ENCODE measurements around the gene NOSTRIN.
"Not testable (repeated sequence)": the region's sequence is repeated elsewhere in the genome, so short reads cannot be mapped to it uniquely, and the experiment has no call there.

Gene NOSTRIN

GRCh38 chr2:168850846-168851245 is 48.4 kb downstream of the NOSTRIN start:
- Histone ChIP-seq H3K27me3 (ENCODE audit: control insufficient read depth, insufficient read depth, low read length) (no peaks in the 10 kb centered on the region), H3K4me1 (ENCODE audit: control insufficient read depth, insufficient read depth, low read length) (no peaks in the 10 kb centered on the region), H3K4me3 (ENCODE audit: low read depth, low read length) (no peak overlapping the region), H3K9me3 (ENCODE audit: control insufficient read depth, insufficient read depth, low read length) (no peaks in the 10 kb centered on the region), H3K27ac (ENCODE audit: low read depth, low read length) (no peak overlapping the region), H3K36me3 (ENCODE audit: control insufficient read depth, insufficient read depth, low read length) (no peaks in the 10 kb centered on the region), H3K9ac (ENCODE audit: low read depth, low read length) (no peak overlapping the region)

- no peak overlapping the region for H3K4me3 ChIP-seq (ENCODE audit: low read depth, low read length)
- no peak overlapping the region for H3K27ac ChIP-seq (ENCODE audit: low read depth, low read length)
- 0 out of 2 replicates have a peak, but pooled peaks cover 4% of the 10 kb centered on the region for H3K4me1 ChIP-seq (ENCODE audit: control insufficient read depth, insufficient read depth, low read length)
- no peaks in the 10 kb centered on the region for H3K9me3 ChIP-seq (ENCODE audit: control insufficient read depth, insufficient read depth, low read length)
- H3K9ac ChIP-seq (ENCODE audit: low read depth, low read length), result no peak overlapping the region
- no peaks in the 10 kb centered on the region for H3K27me3 ChIP-seq (ENCODE audit: control insufficient read depth, insufficient read depth, low read length)
- H3K36me3 ChIP-seq (ENCODE audit: control insufficient read depth, insufficient read depth, low read length), result no peaks in the 10 kb centered on the region
Measured at GRCh38 chr2:168851674-168852320, 49.4 kb downstream of the NOSTRIN start.

- H3K27ac ChIP-seq (ENCODE audit: low read depth, low read length), result no peak overlapping the region
- H3K36me3 ChIP-seq (ENCODE audit: control insufficient read depth, insufficient read depth, low read length), result no peaks in the 10 kb centered on the region
- H3K4me1 ChIP-seq (ENCODE audit: control insufficient read depth, insufficient read depth, low read length), result 0 out of 2 replicates have a peak, but pooled peaks cover 8% of the 10 kb centered on the region
- H3K9ac ChIP-seq (ENCODE audit: low read depth, low read length), result no peak overlapping the region
- no peaks in the 10 kb centered on the region for H3K9me3 ChIP-seq (ENCODE audit: control insufficient read depth, insufficient read depth, low read length)
- no peak overlapping the region for H3K4me3 ChIP-seq (ENCODE audit: low read depth, low read length)
- H3K27me3 ChIP-seq (ENCODE audit: control insufficient read depth, insufficient read depth, low read length), result no peaks in the 10 kb centered on the region
Measured at GRCh38 chr2:168852481-168852880, 50.0 kb downstream of the NOSTRIN start.

GRCh38 chr2:168853471-168853870 is 51.0 kb downstream of the NOSTRIN start:
- Histone ChIP-seq H3K4me1 (ENCODE audit: control insufficient read depth, insufficient read depth, low read length) (0 out of 2 replicates have a peak, but pooled peaks cover 8% of the 10 kb centered on the region), H3K9me3 (ENCODE audit: control insufficient read depth, insufficient read depth, low read length) (no peaks in the 10 kb centered on the region), H3K36me3 (ENCODE audit: control insufficient read depth, insufficient read depth, low read length) (no peaks in the 10 kb centered on the region), H3K9ac (ENCODE audit: low read depth, low read length) (no peak overlapping the region), H3K27me3 (ENCODE audit: control insufficient read depth, insufficient read depth, low read length) (no peaks in the 10 kb centered on the region), H3K27ac (ENCODE audit: low read depth, low read length) (no peak overlapping the region), H3K4me3 (ENCODE audit: low read depth, low read length) (no peak overlapping the region)

- Histone ChIP-seq H3K9ac (ENCODE audit: low read depth, low read length) (no peak overlapping the region), H3K4me3 (ENCODE audit: low read depth, low read length) (no peak overlapping the region), H3K36me3 (ENCODE audit: control insufficient read depth, insufficient read depth, low read length) (0 out of 2 replicates have a peak, but pooled peaks cover 3% of the 10 kb centered on the region), H3K4me1 (ENCODE audit: control insufficient read depth, insufficient read depth, low read length) (0 out of 2 replicates have a peak, but pooled peaks cover 8% of the 10 kb centered on the region), H3K27me3 (ENCODE audit: control insufficient read depth, insufficient read depth, low read length) (no peaks in the 10 kb centered on the region), H3K27ac (ENCODE audit: low read depth, low read length) (no peak overlapping the region), H3K9me3 (ENCODE audit: control insufficient read depth, insufficient read depth, low read length) (no peaks in the 10 kb centered on the region)
Measured at GRCh38 chr2:168854651-168855050, 52.2 kb downstream of the NOSTRIN start.

- H3K36me3 ChIP-seq (ENCODE audit: control insufficient read depth, insufficient read depth, low read length), result 0 out of 2 replicates have a peak, but pooled peaks cover 3% of the 10 kb centered on the region
- no peak overlapping the region for H3K4me3 ChIP-seq (ENCODE audit: low read depth, low read length)
- no peaks in the 10 kb centered on the region for H3K27me3 ChIP-seq (ENCODE audit: control insufficient read depth, insufficient read depth, low read length)
- no peaks in the 10 kb centered on the region for H3K9me3 ChIP-seq (ENCODE audit: control insufficient read depth, insufficient read depth, low read length)
- H3K4me1 ChIP-seq (ENCODE audit: control insufficient read depth, insufficient read depth, low read length), result 0 out of 2 replicates have a peak, but pooled peaks cover 8% of the 10 kb centered on the region
- H3K9ac ChIP-seq (ENCODE audit: low read depth, low read length), result no peak overlapping the region
- no peak overlapping the region for H3K27ac ChIP-seq (ENCODE audit: low read depth, low read length)
Measured at GRCh38 chr2:168855601-168856000, 53.2 kb downstream of the NOSTRIN start.

GRCh38 chr2:168858146-168858545 is 55.7 kb downstream of the NOSTRIN start:
- Histone ChIP-seq H3K4me3 (ENCODE audit: low read depth, low read length) (no peak overlapping the region), H3K27ac (ENCODE audit: low read depth, low read length) (no peak overlapping the region), H3K4me1 (ENCODE audit: control insufficient read depth, insufficient read depth, low read length) (0 out of 2 replicates have a peak, but pooled peaks cover 8% of the 10 kb centered on the region), H3K9ac (ENCODE audit: low read depth, low read length) (no peak overlapping the region), H3K27me3 (ENCODE audit: control insufficient read depth, insufficient read depth, low read length) (no peaks in the 10 kb centered on the region), H3K9me3 (ENCODE audit: control insufficient read depth, insufficient read depth, low read length) (no peaks in the 10 kb centered on the region), H3K36me3 (ENCODE audit: control insufficient read depth, insufficient read depth, low read length) (peaks cover 18% of the 10 kb centered on the region)

GRCh38 chr2:168867164-168867563 is 64.7 kb downstream of the NOSTRIN start:
- not testable (repeated sequence) for H3K9ac ChIP-seq (ENCODE audit: low read depth, low read length); H3K4me1 ChIP-seq (ENCODE audit: control insufficient read depth, insufficient read depth, low read length); H3K27me3 ChIP-seq (ENCODE audit: control insufficient read depth, insufficient read depth, low read length); H3K27ac ChIP-seq (ENCODE audit: low read depth, low read length); H3K9me3 ChIP-seq (ENCODE audit: control insufficient read depth, insufficient read depth, low read length); H3K4me3 ChIP-seq (ENCODE audit: low read depth, low read length)
- H3K36me3 ChIP-seq (ENCODE audit: control insufficient read depth, insufficient read depth, low read length), result peaks cover 29% of the 10 kb centered on the region

GRCh38 chr2:168870369-168870768 is 67.9 kb downstream of the NOSTRIN start:
- H3K9me3 ChIP-seq (ENCODE audit: control insufficient read depth, insufficient read depth, low read length); H3K27me3 ChIP-seq (ENCODE audit: control insufficient read depth, insufficient read depth, low read length); H3K4me3 ChIP-seq (ENCODE audit: low read depth, low read length); H3K27ac ChIP-seq (ENCODE audit: low read depth, low read length); H3K4me1 ChIP-seq (ENCODE audit: control insufficient read depth, insufficient read depth, low read length); H3K9ac ChIP-seq (ENCODE audit: low read depth, low read length): not testable (repeated sequence)
- peaks cover 40% of the 10 kb centered on the region for H3K36me3 ChIP-seq (ENCODE audit: control insufficient read depth, insufficient read depth, low read length)

- H3K4me1 ChIP-seq (ENCODE audit: control insufficient read depth, insufficient read depth, low read length); H3K27me3 ChIP-seq (ENCODE audit: control insufficient read depth, insufficient read depth, low read length); H3K9ac ChIP-seq (ENCODE audit: low read depth, low read length); H3K4me3 ChIP-seq (ENCODE audit: low read depth, low read length); H3K9me3 ChIP-seq (ENCODE audit: control insufficient read depth, insufficient read depth, low read length); H3K27ac ChIP-seq (ENCODE audit: low read depth, low read length): not testable (repeated sequence)
- peaks cover 44% of the 10 kb centered on the region for H3K36me3 ChIP-seq (ENCODE audit: control insufficient read depth, insufficient read depth, low read length)
Measured at GRCh38 chr2:168870824-168871223, 68.4 kb downstream of the NOSTRIN start.

GRCh38 chr2:168874368-168875054 is 72.1 kb downstream of the NOSTRIN start:
- Histone ChIP-seq H3K36me3 (ENCODE audit: control insufficient read depth, insufficient read depth, low read length) (peaks cover 44% of the 10 kb centered on the region), H3K4me1 (ENCODE audit: control insufficient read depth, insufficient read depth, low read length) (peaks cover 14% of the 10 kb centered on the region; the same call in 1 of the 2 replicates)

More at GRCh38 chr2:168874368-168875054, 72.1 kb downstream of the NOSTRIN start:
- no peaks in the 10 kb centered on the region for H3K27me3 ChIP-seq (ENCODE audit: control insufficient read depth, insufficient read depth, low read length)
- H3K9me3 ChIP-seq (ENCODE audit: control insufficient read depth, insufficient read depth, low read length), result no peaks in the 10 kb centered on the region
- no peak overlapping the region for H3K9ac ChIP-seq (ENCODE audit: low read depth, low read length)
- H3K27ac ChIP-seq (ENCODE audit: low read depth, low read length), result no peak overlapping the region
- no peak overlapping the region for H3K4me3 ChIP-seq (ENCODE audit: low read depth, low read length)
